Measurements from ENCODE around the gene ALOX12. TPM values are rescaled to one million over a fixed set of nuclear protein-coding genes. Genes with fewer than 3 reads are reported as not detected.
A peak's percentile ranks its signal among the peaks of the same experiment; 100 is the strongest.
"Not testable (repeated sequence)": the region's sequence is repeated elsewhere in the genome, so short reads cannot be mapped to it uniquely, and the experiment has no call there.

The ALOX12 gene
- total RNA-seq, 2 experiments from 2014 or later = not detected

- ATAC-seq (peak; percentile 31), DNase-seq (peak; percentile 57)
- Mint-ChIP-seq H3K27ac (peak overlapping the region; percentile 59), H3K4me1 (peaks cover 37% of the 10 kb centered on the region), H3K9me3 (ENCODE audit: low read depth) (no peaks in the 10 kb centered on the region), H3K4me3 (peak overlapping the region; percentile 68), H3K36me3 (ENCODE audit: low read depth) (no peaks in the 10 kb centered on the region), H3K27me3 (peaks cover 3% of the 10 kb centered on the region)
- intact Hi-C loops (cut with DNase I, micrococcal nuclease) = loop anchor here (1.0 to 10.0 kb wide), 10 partner anchors 91 to 799 kb away; partner anchors contain the start of genes CD68 (in 1 of the 2) and SLC2A4 (in 1 of the 2)
- ChIA-PET POLR2A (interaction anchor here (0.7 to 2.4 kb wide), 6 partner anchors 10 to 611 kb away, joined by 3 to 15 read pairs (median 4); partner anchors contain the start of genes ACADVL, DLG4 and SLC16A13), CTCF (interaction anchor here (0.6 to 3.4 kb wide), 49 partner anchors 8 to 684 kb away, joined by 3 to 136 read pairs (median 4); partner anchors contain the start of genes ACADVL, ASGR1, BCL6B and CHRNB1)
These were observed 49.8 kb downstream of the ALOX12 start for GRCh38 chr17:7045492-7046126.

GRCh38 chr17:7046127-7046724 lies 50.4 kb downstream of the ALOX12 start:
- Mint-ChIP-seq H3K9me3 (ENCODE audit: low read depth) (no peaks in the 10 kb centered on the region), H3K4me3 (peak overlapping the region; percentile 68), H3K4me1 (peaks cover 37% of the 10 kb centered on the region), H3K27me3 (peaks cover 3% of the 10 kb centered on the region), H3K36me3 (ENCODE audit: low read depth) (no peaks in the 10 kb centered on the region), H3K27ac (peak overlapping the region; percentile 59)
- DNase-seq = peak; percentile 66
- peak; percentile 34 for ATAC-seq
- ChIA-PET CTCF (interaction anchor here (0.6 to 3.4 kb wide), 49 partner anchors 8 to 685 kb away, joined by 3 to 136 read pairs (median 4); partner anchors contain the start of genes ACADVL, ASGR1, BCL6B and CHRNB1), POLR2A (interaction anchor here (0.7 to 2.4 kb wide), 6 partner anchors 11 to 611 kb away, joined by 3 to 15 read pairs (median 4); partner anchors contain the start of genes ACADVL, DLG4 and SLC16A13)
- intact Hi-C loops (cut with DNase I, micrococcal nuclease) = loop anchor here (1.0 to 10.0 kb wide), 10 partner anchors 90 to 799 kb away; partner anchors contain the start of genes CD68 (in 1 of the 2) and SLC2A4 (in 1 of the 2)

GRCh38 chr17:7046725-7047397 lies 51.0 kb downstream of the ALOX12 start:
- peak overlapping the region; percentile 59 for H3K27ac Mint-ChIP-seq
- not testable (repeated sequence) for H3K9me3 Mint-ChIP-seq (ENCODE audit: low read depth); H3K27me3 Mint-ChIP-seq; H3K36me3 Mint-ChIP-seq (ENCODE audit: low read depth)
- intact Hi-C loops (cut with DNase I, micrococcal nuclease) = loop anchor here (1.0 to 10.0 kb wide), 12 partner anchors 13 to 798 kb away; partner anchors contain the start of genes CD68 (in 1 of the 2), PHF23 (in 1 of the 2) and SLC2A4 (in 1 of the 2)
- peak; percentile 87 for DNase-seq
- peaks cover 37% of the 10 kb centered on the region for H3K4me1 Mint-ChIP-seq
- peak overlapping the region; percentile 68 for H3K4me3 Mint-ChIP-seq
- ATAC-seq = peak; percentile 8
- POLR2A ChIA-PET = interaction anchor here (1.4 to 1.8 kb wide), 2 partner anchors 13 to 173 kb away, joined by 3 to 6 read pairs; partner anchors contain the start of genes ACADVL and DLG4
- CTCF ChIA-PET = interaction anchor here (0.6 to 8.3 kb wide), 31 partner anchors 8 to 685 kb away, joined by 3 to 136 read pairs (median 5); partner anchors contain the start of genes ACADVL, ASGR1, BCL6B and DLG4

GRCh38 chr17:7047566-7047965 lies 51.7 kb downstream of the ALOX12 start:
- POLR2A ChIA-PET = interaction anchor here (0.6 to 1.2 kb wide), 5 partner anchors 12 to 436 kb away, joined by 3 to 4 read pairs (median 4); partner anchors contain the start of genes DVL2 and SLC16A13
- H3K4me1 Mint-ChIP-seq = peaks cover 32% of the 10 kb centered on the region
- no peaks in the 10 kb centered on the region for H3K36me3 Mint-ChIP-seq (ENCODE audit: low read depth)
- H3K27ac Mint-ChIP-seq = peak overlapping the region; percentile 59
- peaks cover 3% of the 10 kb centered on the region for H3K27me3 Mint-ChIP-seq
- H3K4me3 Mint-ChIP-seq = peak overlapping the region; percentile 68
- intact Hi-C loops (cut with DNase I, micrococcal nuclease) = loop anchor here (1.0 to 10.0 kb wide), 7 partner anchors 13 to 797 kb away; partner anchors contain the start of genes CD68 (in 1 of the 2) and PHF23 (in 1 of the 2)
- peak; percentile 68 for DNase-seq
- ATAC-seq = peak; percentile 60
- CTCF ChIA-PET = interaction anchor here (1.0 to 8.3 kb wide), 5 partner anchors 12 to 129 kb away, joined by 3 to 110 read pairs (median 12); partner anchors contain the start of gene SLC16A13
- no peaks in the 10 kb centered on the region for H3K9me3 Mint-ChIP-seq (ENCODE audit: low read depth)

- ATAC-seq (no peak), DNase-seq (no peak)
- Mint-ChIP-seq H3K4me1 (peaks cover 24% of the 10 kb centered on the region), H3K9me3 (ENCODE audit: low read depth) (no peaks in the 10 kb centered on the region), H3K4me3 (no peak overlapping the region), H3K27me3 (peaks cover 3% of the 10 kb centered on the region), H3K27ac (no peak overlapping the region), H3K36me3 (ENCODE audit: low read depth) (no peaks in the 10 kb centered on the region)
- intact Hi-C loops (cut with DNase I, micrococcal nuclease) = loop anchor here in 1 of 2 experiments (10.0 kb wide), 2 partner anchors 526 to 796 kb away; partner anchors contain the start of gene CD68
- ChIA-PET POLR2A (no interaction called here), CTCF (interaction anchor here (0.6 to 8.3 kb wide), 5 partner anchors 9 to 129 kb away, joined by 4 to 110 read pairs (median 4); no protein-coding TSS in a partner anchor)
These were observed 53.1 kb downstream of the ALOX12 start for GRCh38 chr17:7048968-7049367.

GRCh38 chr17:7050583-7050982 lies 54.7 kb downstream of the ALOX12 start:
- H3K4me1 Mint-ChIP-seq = peaks cover 23% of the 10 kb centered on the region
- H3K27me3 Mint-ChIP-seq; H3K27ac Mint-ChIP-seq; ATAC-seq; H3K4me3 Mint-ChIP-seq; H3K36me3 Mint-ChIP-seq (ENCODE audit: low read depth); H3K9me3 Mint-ChIP-seq (ENCODE audit: low read depth); intact Hi-C loops (cut with DNase I, micrococcal nuclease); DNase-seq; POLR2A ChIA-PET: not testable (repeated sequence)
- CTCF ChIA-PET = interaction anchor here (0.8 to 8.3 kb wide), 4 partner anchors 78 to 88 kb away, joined by 3 to 110 read pairs (median 20); no protein-coding TSS in a partner anchor

GRCh38 chr17:7056386-7056785 lies 60.5 kb downstream of the ALOX12 start:
- ATAC-seq (no peak), DNase-seq (no peak)
- no peak overlapping the region for H3K4me3 Mint-ChIP-seq
- no peaks in the 10 kb centered on the region for H3K27me3 Mint-ChIP-seq
- H3K36me3 Mint-ChIP-seq (ENCODE audit: low read depth) = no peaks in the 10 kb centered on the region
- H3K9me3 Mint-ChIP-seq (ENCODE audit: low read depth) = no peaks in the 10 kb centered on the region
- intact Hi-C loops (cut with DNase I, micrococcal nuclease) = no loop called here
- H3K27ac Mint-ChIP-seq = no peak overlapping the region
- CTCF ChIA-PET = interaction anchor here (1.1 to 2.9 kb wide), 2 partner anchors 11 to 240 kb away, joined by 4 to 12 read pairs; no protein-coding TSS in a partner anchor
- H3K4me1 Mint-ChIP-seq = peaks cover 23% of the 10 kb centered on the region
- POLR2A ChIA-PET = no interaction called here

- ChIA-PET CTCF (interaction anchor here (1.5 to 4.4 kb wide), 2 partner anchors 13 to 74 kb away, joined by 5 to 22 read pairs; no protein-coding TSS in a partner anchor), POLR2A (no interaction called here)
- no peak for ATAC-seq
- intact Hi-C loops (cut with DNase I, micrococcal nuclease) = no loop called here
- H3K4me3 Mint-ChIP-seq = no peak overlapping the region
- H3K27ac Mint-ChIP-seq = no peak overlapping the region
- H3K9me3 Mint-ChIP-seq (ENCODE audit: low read depth) = no peaks in the 10 kb centered on the region
- H3K27me3 Mint-ChIP-seq = no peaks in the 10 kb centered on the region
- DNase-seq = no peak
- H3K4me1 Mint-ChIP-seq = peaks cover 26% of the 10 kb centered on the region
- no peaks in the 10 kb centered on the region for H3K36me3 Mint-ChIP-seq (ENCODE audit: low read depth)
These were observed 63.1 kb downstream of the ALOX12 start for GRCh38 chr17:7058831-7059447.

Measured in activated CD4-positive, alpha-beta T cell treated with anti-CD3 and anti-CD28 coated beads for 36 hours (primary cell).